Measurements from ENCODE around the gene FAM221B.

FAM221B gene

GRCh38 chr9:35828716-35829083 is at the start of gene FAM221B:
Gene FAM221B (minus strand): TSS chr9:35828732. CDS start chr9:35826161, 2,571 bp downstream.
- DNase-seq (ENCODE audit: low spot score), result no peak

GRCh38 chr9:35872505-35872904 is 44.0 kb upstream of the FAM221B start:
- no peak for DNase-seq (ENCODE audit: low spot score)

GRCh38 chr9:35871545-35871944 is 43.0 kb upstream of the FAM221B start:
- no peak for DNase-seq (ENCODE audit: low spot score)

GRCh38 chr9:35870351-35870923 is 41.9 kb upstream of the FAM221B start, which contains the start of gene OR13J1:
Gene OR13J1 (minus strand): TSS chr9:35870401. CDS start chr9:35870401, 0 bp downstream.
- DNase-seq (ENCODE audit: low spot score), result no peak

- no peak for DNase-seq (ENCODE audit: low spot score)
Observed at GRCh38 chr9:35869621-35870216, 41.2 kb upstream of the FAM221B start.

GRCh38 chr9:35868933-35869332 is 40.4 kb upstream of the FAM221B start:
- DNase-seq (ENCODE audit: low spot score), result no peak

GRCh38 chr9:35867538-35867937 is 39.0 kb upstream of the FAM221B start:
- DNase-seq (ENCODE audit: low spot score), result no peak

GRCh38 chr9:35864695-35865255 is 36.2 kb upstream of the FAM221B start:
- DNase-seq (ENCODE audit: low spot score), result no peak

- no peak for DNase-seq (ENCODE audit: low spot score)
Observed at GRCh38 chr9:35863583-35863982, 35.1 kb upstream of the FAM221B start.

- no peak for DNase-seq (ENCODE audit: low spot score)
Observed at GRCh38 chr9:35862328-35862727, 33.8 kb upstream of the FAM221B start.

- no peak for DNase-seq (ENCODE audit: low spot score)
Observed at GRCh38 chr9:35861161-35861897, 32.8 kb upstream of the FAM221B start.

- no peak for DNase-seq (ENCODE audit: low spot score)
Observed at GRCh38 chr9:35859990-35860339, 31.4 kb upstream of the FAM221B start.

GRCh38 chr9:35859310-35859989 is 30.9 kb upstream of the FAM221B start:
- DNase-seq (ENCODE audit: low spot score), result peak; percentile 32

- DNase-seq (ENCODE audit: low spot score), result no peak
Observed at GRCh38 chr9:35858458-35858857, 29.9 kb upstream of the FAM221B start.

GRCh38 chr9:35856882-35857281 is 28.4 kb upstream of the FAM221B start:
- DNase-seq (ENCODE audit: low spot score), result no peak

- no peak for DNase-seq (ENCODE audit: low spot score)
Observed at GRCh38 chr9:35856206-35856605, 27.7 kb upstream of the FAM221B start.

- DNase-seq (ENCODE audit: low spot score), result no peak
Observed at GRCh38 chr9:35854091-35854762, 25.7 kb upstream of the FAM221B start.

GRCh38 chr9:35852876-35853865 is 24.6 kb upstream of the FAM221B start:
- no peak for DNase-seq (ENCODE audit: low spot score)

GRCh38 chr9:35852267-35852815 is 23.8 kb upstream of the FAM221B start:
- DNase-seq (ENCODE audit: low spot score), result no peak

- no peak for DNase-seq (ENCODE audit: low spot score)
Observed at GRCh38 chr9:35847792-35848572, 19.4 kb upstream of the FAM221B start.

Measured in hematopoietic multipotent progenitor cell treated with erythropoietin and hydrocortisone succinate and interleukin-3 and kit ligand, for 15 days (in vitro differentiated cells).